SK-N-MC (cell line): Measurements from ENCODE around the gene MEX3B.

Source experiments
- EZH2 ChIP-seq: fragments of 200-600 bp; sonication (generic); IDR thresholded peaks from one replicate; pipeline ENCODE4 v1.6.1; 2017; ENCODE audit warnings: antibody characterized with exemption
- FOXP2 ChIP-seq: optimal IDR thresholded peaks from 2 replicates; pipeline ENCODE3; 2011; ENCODE audit warnings: mild to moderate bottlenecking, moderate library complexity; ENCODE audit not compliant: insufficient read depth; ENCODE audit errors: extremely low read length, control extremely low read depth
- POLR2AphosphoS5 ChIP-seq: IDR thresholded peaks from 2 replicates; pipeline ENCODE4 v1.6.1; 2012; ENCODE audit warnings: mild to moderate bottlenecking, low read depth, low read length, borderline replicate concordance

DNA sequence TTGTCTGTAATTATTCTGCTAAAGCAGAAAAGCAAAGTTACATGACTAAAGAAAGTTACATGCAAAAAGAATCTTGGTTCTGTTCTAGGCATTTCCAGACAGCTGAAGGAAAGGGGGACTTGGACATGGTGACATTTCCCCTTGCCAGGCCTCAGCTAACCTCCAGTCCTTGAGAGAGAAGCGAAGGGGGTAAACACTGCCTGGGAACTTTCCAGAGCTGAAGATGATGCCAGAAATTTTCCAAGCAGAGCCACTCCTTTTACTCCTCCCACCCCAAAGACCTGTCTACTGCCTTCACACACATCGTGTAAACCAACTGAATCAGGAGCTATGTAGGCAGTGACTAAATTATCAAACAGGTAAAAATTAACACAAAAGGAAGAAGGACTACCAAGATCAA lies 5.4 kb downstream of the MEX3B start:
- no peak for TF ChIP-seq POLR2AphosphoS5
- TF ChIP-seq EZH2, result no peak
- no peak for TF ChIP-seq FOXP2
